ENCODE results near the gene SNX21. TPM values are rescaled to one million over a fixed set of nuclear protein-coding genes. Genes with fewer than 3 reads are reported as not detected.
"Not testable (repeated sequence)": the region's sequence is repeated elsewhere in the genome, so short reads cannot be mapped to it uniquely, and the experiment has no call there.

Gene SNX21
- total RNA-seq, 1 donor from 2014 or later: 22.1 TPM

- intact Hi-C loops (cut with DNase I): no loop called here
- ATAC-seq (ENCODE audit: poor library complexity) (no peak), DNase-seq (no peak)
Measured at GRCh38 chr20:45818239-45818638, 15.4 kb upstream of the SNX21 start.

GRCh38 chr20:45819466-45819865, 14.1 kb upstream of the SNX21 start:
- intact Hi-C loops (cut with DNase I): no loop called here
- ATAC-seq (ENCODE audit: poor library complexity) (no peak), DNase-seq (no peak)

GRCh38 chr20:45821947-45822346, 11.7 kb upstream of the SNX21 start:
- DNase-seq (no peak), ATAC-seq (ENCODE audit: poor library complexity) (no peak)
- intact Hi-C loops (cut with DNase I): no loop called here

GRCh38 chr20:45822857-45823256, 10.7 kb upstream of the SNX21 start:
- intact Hi-C loops (cut with DNase I): no loop called here
- DNase-seq: no peak

GRCh38 chr20:45823949-45824835, 9.4 kb upstream of the SNX21 start:
- intact Hi-C loops (cut with DNase I): no loop called here
- peak; percentile 66 for DNase-seq
- ATAC-seq (ENCODE audit: poor library complexity): peak; percentile 82

More at GRCh38 chr20:45822857-45823256, 10.7 kb upstream of the SNX21 start:
- ATAC-seq (ENCODE audit: poor library complexity): peak; percentile 31

- peak; percentile 73 for ATAC-seq (ENCODE audit: poor library complexity)
- intact Hi-C loops (cut with DNase I): no loop called here
- DNase-seq: no peak
Measured at GRCh38 chr20:45826381-45827019, 7.1 kb upstream of the SNX21 start.

- no peak for DNase-seq
- intact Hi-C loops (cut with DNase I): no loop called here
- no peak for ATAC-seq (ENCODE audit: poor library complexity)
Measured at GRCh38 chr20:45827030-45827652, 6.5 kb upstream of the SNX21 start, which contains the start of gene TNNC2. TNNC2 (minus strand) TSS chr20:45827312; CDS start chr20:45827248, 64 bp downstream.

GRCh38 chr20:45827712-45828111, 5.9 kb upstream of the SNX21 start:
- DNase-seq (no peak), ATAC-seq (ENCODE audit: poor library complexity) (no peak)
- intact Hi-C loops (cut with DNase I): no loop called here

GRCh38 chr20:45828589-45828988, 5.0 kb upstream of the SNX21 start:
- DNase-seq (no peak), ATAC-seq (ENCODE audit: poor library complexity) (no peak)
- intact Hi-C loops (cut with DNase I): no loop called here

- ATAC-seq (ENCODE audit: poor library complexity); DNase-seq: not testable (repeated sequence)
- intact Hi-C loops (cut with DNase I): loop anchor here (5.0 kb wide), 1 partner anchor 108 kb away; no protein-coding TSS in a partner anchor
Measured at GRCh38 chr20:45829673-45830106, 3.9 kb upstream of the SNX21 start.

GRCh38 chr20:45832619-45833018, 980 bp upstream of the SNX21 start:
- ATAC-seq (ENCODE audit: poor library complexity) (no peak), DNase-seq (no peak)
- intact Hi-C loops (cut with DNase I): loop anchor here (5.0 kb wide), 1 partner anchor 105 kb away; no protein-coding TSS in a partner anchor

GRCh38 chr20:45833883-45834796, 541 bp downstream of the SNX21 start:
- peak; percentile 84 for DNase-seq
- peak; percentile 89 for ATAC-seq (ENCODE audit: poor library complexity)
- intact Hi-C loops (cut with DNase I): loop anchor here (5.0 kb wide), 1 partner anchor 103 kb away; no protein-coding TSS in a partner anchor

GRCh38 chr20:45834797-45835161, 1.2 kb downstream of the SNX21 start:
- intact Hi-C loops (cut with DNase I): loop anchor here (5.0 kb wide), 1 partner anchor 103 kb away; no protein-coding TSS in a partner anchor
- ATAC-seq (ENCODE audit: poor library complexity) (no peak), DNase-seq (no peak)

- DNase-seq (no peak), ATAC-seq (ENCODE audit: poor library complexity) (no peak)
- intact Hi-C loops (cut with DNase I): no loop called here
Measured at GRCh38 chr20:45835329-45835765, 1.7 kb downstream of the SNX21 start.

- intact Hi-C loops (cut with DNase I): no loop called here
- ATAC-seq (ENCODE audit: poor library complexity) (peak; percentile 21), DNase-seq (peak; percentile 75)
Measured at GRCh38 chr20:45835825-45836224, 2.2 kb downstream of the SNX21 start.

GRCh38 chr20:45836841-45837240, 3.2 kb downstream of the SNX21 start:
- DNase-seq: no peak
- intact Hi-C loops (cut with DNase I): no loop called here

GRCh38 chr20:45840700-45841198, 7.2 kb downstream of the SNX21 start:
- DNase-seq (no peak), ATAC-seq (ENCODE audit: poor library complexity) (no peak)
- intact Hi-C loops (cut with DNase I): no loop called here

More at GRCh38 chr20:45836841-45837240, 3.2 kb downstream of the SNX21 start:
- ATAC-seq (ENCODE audit: poor library complexity): no peak
